Measurements from ENCODE around the gene ROBO3. TPM values are rescaled to one million over a fixed set of nuclear protein-coding genes. Genes with fewer than 3 reads are reported as not detected.

Gene ROBO3
- total RNA-seq, 3 donors from 2014 or later = 4.0 to 10.3 (median 8.5) TPM

DNA sequence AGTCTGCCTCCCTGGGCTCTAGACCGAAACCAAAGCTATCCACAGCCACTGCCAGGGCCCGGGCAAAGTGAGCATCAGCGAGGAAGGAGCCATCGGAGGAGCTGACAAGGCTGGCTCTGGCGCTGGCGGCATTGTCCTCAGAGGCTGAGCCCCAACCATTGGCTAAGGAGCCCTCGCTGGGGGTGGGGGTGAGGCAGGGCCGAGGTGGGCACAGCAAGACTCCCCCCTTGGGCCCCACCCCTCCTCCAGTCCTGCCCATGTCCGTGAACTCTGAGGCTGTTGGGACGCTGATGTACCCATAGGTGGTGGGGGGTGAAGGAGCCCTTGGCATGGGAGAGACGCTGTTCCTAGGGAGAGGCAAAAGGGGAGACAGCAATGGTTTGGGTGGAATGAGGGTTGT, 21.2 kb downstream of the ROBO3 start:
- DNase-seq = no peak
- H3K4me1 ChIP-seq (ENCODE audit: low read depth) = no peaks in the 10 kb centered on the region
- intact Hi-C loops (cut with DNase I, micrococcal nuclease) = no loop called here

DNA sequence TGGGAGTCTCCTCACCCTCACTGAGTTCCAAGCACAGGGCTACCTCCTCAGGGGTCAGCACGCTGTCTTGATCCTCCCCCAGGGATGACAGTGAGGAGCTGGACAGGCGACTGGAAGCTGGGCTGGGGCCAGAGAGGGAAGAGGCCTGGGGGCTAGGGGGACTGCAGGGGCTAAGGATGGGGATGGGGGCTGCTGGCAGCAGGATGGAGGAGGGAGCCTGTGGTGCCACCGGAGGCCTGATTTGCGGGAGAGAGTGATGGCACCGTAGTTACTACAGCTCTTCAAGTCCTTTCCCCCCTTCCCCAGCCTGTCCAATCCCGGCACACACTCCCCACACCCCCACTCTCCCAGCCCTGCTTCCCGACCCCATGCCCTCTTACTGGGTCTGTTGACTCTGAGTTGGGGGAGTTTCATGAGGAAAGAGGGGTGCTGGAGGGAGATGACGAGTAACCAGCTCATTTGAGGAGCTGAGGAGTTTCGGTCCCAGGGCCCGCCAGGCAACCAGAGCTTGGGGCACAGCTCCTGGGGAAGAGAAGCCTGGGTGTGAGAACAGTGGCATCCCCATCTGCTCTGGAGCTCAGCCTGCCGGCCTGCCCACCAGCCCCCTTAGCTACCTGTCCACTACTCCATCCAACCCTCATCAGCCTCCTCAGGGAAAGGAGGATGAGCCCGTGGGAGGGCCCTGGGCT, 21.9 kb downstream of the ROBO3 start:
- intact Hi-C loops (cut with DNase I, micrococcal nuclease) = no loop called here
- Histone ChIP-seq H3K4me3 (no peak overlapping the region), H3K4me1 (ENCODE audit: low read depth) (no peaks in the 10 kb centered on the region), H3K36me3 (ENCODE audit: low read depth) (no peaks in the 10 kb centered on the region), H3K9me3 (no peaks in the 10 kb centered on the region)
- TF ChIP-seq CTCF (IDR thresholded peaks at IDR 0.05) = no peak
- DNase-seq (no peak), ATAC-seq (no peak)

More for the DNA sequence above, 21.2 kb downstream of the ROBO3 start:
- H3K4me3 ChIP-seq = no peak overlapping the region
- H3K9me3 ChIP-seq = no peaks in the 10 kb centered on the region
- no peaks in the 10 kb centered on the region for H3K36me3 ChIP-seq (ENCODE audit: low read depth)
- no peak for TF ChIP-seq CTCF (IDR thresholded peaks at IDR 0.05)
- ATAC-seq = no peak

DNA sequence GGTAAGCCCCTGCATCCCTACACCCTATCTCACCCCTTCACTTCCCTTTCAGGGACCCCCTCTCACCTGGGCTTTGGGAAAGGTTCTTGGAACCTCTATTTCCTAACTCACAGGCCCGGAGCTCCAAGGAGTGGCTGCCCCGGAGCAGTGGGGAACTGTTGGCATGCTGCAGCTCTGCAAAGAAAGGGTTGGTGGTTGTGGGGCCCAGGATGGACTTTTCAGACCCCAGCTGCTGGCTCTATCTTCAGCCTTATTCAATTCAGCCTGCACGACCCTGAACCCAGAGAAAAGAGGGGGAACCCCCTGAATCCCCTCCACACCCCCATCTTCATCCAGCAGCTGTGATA, 22.4 kb downstream of the ROBO3 start:
- no peaks in the 10 kb centered on the region for H3K36me3 ChIP-seq (ENCODE audit: low read depth)
- no peak for TF ChIP-seq CTCF (IDR thresholded peaks at IDR 0.05)
- H3K4me1 ChIP-seq (ENCODE audit: low read depth) = no peaks in the 10 kb centered on the region
- ATAC-seq (no peak), DNase-seq (no peak)
- H3K4me3 ChIP-seq = no peak overlapping the region
- no peaks in the 10 kb centered on the region for H3K9me3 ChIP-seq
- intact Hi-C loops (cut with DNase I, micrococcal nuclease) = no loop called here

DNA sequence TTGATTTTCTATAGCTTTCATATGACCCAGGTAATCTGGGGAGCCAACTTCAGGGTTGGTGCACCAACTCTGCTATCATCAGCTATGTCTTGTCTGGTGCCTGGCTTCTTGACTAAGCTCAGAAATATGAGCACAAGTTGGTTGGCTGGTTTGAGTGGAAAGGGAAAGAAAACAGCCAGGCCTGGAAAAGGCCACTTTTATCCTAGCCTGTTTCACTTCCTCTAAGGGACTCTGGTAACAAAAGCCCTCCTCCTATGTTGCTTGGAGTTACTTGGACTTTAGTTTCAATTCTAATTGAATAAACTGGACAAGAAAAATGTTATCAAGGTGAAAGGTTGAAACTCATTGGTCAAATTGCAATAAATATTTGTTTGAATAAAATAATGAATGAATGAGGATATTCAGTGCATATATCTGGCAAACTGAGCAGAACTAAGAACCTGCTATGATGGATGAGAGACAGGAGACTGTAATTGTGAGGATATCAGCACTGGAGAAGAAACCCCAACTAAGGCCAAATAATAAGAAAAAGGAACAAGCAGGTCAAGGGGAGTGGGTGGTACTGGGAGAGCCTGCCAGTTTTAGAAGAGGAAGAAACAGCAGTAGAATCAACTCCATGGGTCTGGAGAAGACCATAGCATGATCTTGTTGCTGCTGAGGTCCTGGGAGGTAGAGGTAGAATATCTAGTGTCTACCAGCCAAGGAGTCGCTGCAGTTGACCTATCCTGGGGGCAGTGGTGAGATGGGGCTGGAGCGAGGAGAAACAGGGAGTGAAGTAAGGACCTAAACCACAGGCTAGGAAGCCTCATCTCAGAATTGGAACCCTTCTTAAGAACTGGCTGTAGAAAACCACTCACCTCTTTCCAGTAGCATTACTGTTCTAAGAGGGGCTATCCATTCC, 24.2 kb downstream of the ROBO3 start:
- Histone ChIP-seq H3K36me3 (ENCODE audit: low read depth) (no peaks in the 10 kb centered on the region), H3K4me1 (ENCODE audit: low read depth) (no peaks in the 10 kb centered on the region), H3K9me3 (no peaks in the 10 kb centered on the region), H3K4me3 (no peak overlapping the region)
- DNase-seq = no peak
- no peak for TF ChIP-seq CTCF (IDR thresholded peaks at IDR 0.05)
- ATAC-seq = no peak
- intact Hi-C loops (cut with DNase I, micrococcal nuclease) = no loop called here

DNA sequence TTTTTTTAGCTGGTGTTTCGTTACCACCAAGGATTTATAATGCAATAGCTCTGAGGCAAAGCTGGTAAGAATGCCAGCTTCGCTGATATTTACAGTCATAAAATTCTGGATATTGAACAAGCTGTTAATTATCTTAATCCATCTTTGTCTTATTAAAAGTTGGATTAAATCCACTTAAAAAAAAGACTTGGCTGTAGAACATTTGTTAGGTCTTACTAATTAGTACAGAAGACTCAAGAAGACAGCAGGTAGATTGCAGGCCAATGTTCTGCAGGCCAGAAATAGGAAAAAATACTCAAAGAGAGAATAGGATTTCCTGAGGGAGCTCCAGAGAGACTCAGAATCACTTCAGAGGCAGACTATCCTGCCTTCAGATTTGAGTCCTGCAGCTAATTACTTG, 24.9 kb downstream of the ROBO3 start:
- Histone ChIP-seq H3K4me1 (ENCODE audit: low read depth) (no peaks in the 10 kb centered on the region), H3K36me3 (ENCODE audit: low read depth) (no peaks in the 10 kb centered on the region), H3K4me3 (no peak overlapping the region), H3K9me3 (no peaks in the 10 kb centered on the region)
- ATAC-seq = no peak
- intact Hi-C loops (cut with DNase I, micrococcal nuclease) = no loop called here
- no peak for DNase-seq
- no peak for TF ChIP-seq CTCF (IDR thresholded peaks at IDR 0.05)

Measured in mucosa of descending colon (tissue), 3 donors.